Thyroid gland (tissue), 4 donors: Measurements from ENCODE around the gene SPTBN1. TPM values are rescaled to one million over a fixed set of nuclear protein-coding genes. Genes with fewer than 3 reads are reported as not detected.

Experiments
- DNase-seq, 2 donors: peaks; one replicate each; pipeline ENCODE4 v3.0.0-alpha.2; 2019
- H3K27ac ChIP-seq, 3 donors: fragments of 200-600 bp; sonication (generic); 1 replicate in 2 of 3; 2 replicates in 1 of 3; pipeline ENCODE4 v1.5.1; 2016 to 2019; ENCODE audit warnings: mild to moderate bottlenecking in 1 of 3, moderate library complexity in 1 of 3
- H3K27me3 ChIP-seq: fragments of 200-600 bp; sonication (generic); one replicate; pipeline ENCODE4 v1.5.1; 2019
- H3K36me3 ChIP-seq, 2 donors: fragments of 200-600 bp; sonication (generic); one replicate each; pipeline ENCODE4 v1.5.1; 2016 to 2019
- H3K4me1 ChIP-seq, 2 donors: fragments of 200-600 bp; sonication (generic); one replicate each; pipeline ENCODE4 v1.5.1; 2017 to 2019
- H3K4me3 ChIP-seq, 3 donors: fragments of 200-600 bp; sonication (generic); replicated peaks in 1 of 3; 1 replicate in 2 of 3; 2 replicates in 1 of 3; pipeline ENCODE4 v1.5.1; 2016; ENCODE audit warnings: mild to moderate bottlenecking in 1 of 3
- H3K9me3 ChIP-seq: fragments of 200-600 bp; sonication (generic); one replicate; pipeline ENCODE4 v1.5.1; 2017
- CTCF ChIP-seq, 6 experiments: fragments of 200-600 bp in 3 of 6; fragments of 450-650 bp in 3 of 6; sonication (generic) in 3 of 6; IDR thresholded peaks; one replicate each; pipeline ENCODE4 v1.5.1; 2016 to 2019; ENCODE audit warnings: antibody characterized with exemption in 6 of 6, mild to moderate bottlenecking in 2 of 6, inconsistent platforms in 1 of 6, moderate library complexity in 1 of 6
- POLR2A ChIP-seq, 2 donors: fragments of 450-650 bp; IDR thresholded peaks; one replicate each; pipeline ENCODE4 v1.6.1; 2017; ENCODE audit warnings: antibody characterized with exemption in 2 of 2, mild to moderate bottlenecking in 2 of 2, moderate library complexity in 1 of 2
- WGBS, 2 donors: methylation state at CpG; one replicate each; pipeline ENCODE4 v1.1.5; 2017; 5-methylcytosine and 5-hydroxymethylcytosine counted together
- intact Hi-C: fragments of 100-400 bp; cut with DNase I; formaldehyde crosslinking; loops from one replicate; pipeline ENCODE4 v1.15.1; 2023
- total RNA-seq, 4 donors: library from RNA; depleted of rRNA; stranded (reverse); fragments of >200 nt; gene quantifications; one replicate each; pipeline ENCODE4 v1.2.3, GENCODE V29; 2016

SPTBN1 gene
- total RNA-seq, 4 donors from 2014 or later, result 381 to 513 (median 419) TPM

GRCh38 chr2:54579061-54579681 is 123.0 kb downstream of the SPTBN1 start:
- peaks cover 9 to 44% of the 10 kb centered on the region in 2 donors for H3K4me1 ChIP-seq
- WGBS, 2 donors, result 85 to 86% methylated on average over 8 of the region's 8 CpGs
- no peaks in the 10 kb centered on the region for H3K9me3 ChIP-seq
- H3K27ac ChIP-seq, result no peak overlapping the region
- intact Hi-C loops, result no loop called here
- H3K36me3 ChIP-seq, result no peaks in the 10 kb centered on the region
- TF ChIP-seq POLR2A (IDR thresholded peaks at IDR 0.05), result no peak
- TF ChIP-seq CTCF (IDR thresholded peaks at IDR 0.05), result no peak
- no peak overlapping the region for H3K4me3 ChIP-seq
- DNase-seq, result no peak
- no peaks in the 10 kb centered on the region for H3K27me3 ChIP-seq

GRCh38 chr2:54579682-54580620 is 123.8 kb downstream of the SPTBN1 start:
- intact Hi-C loops, result no loop called here
- H3K9me3 ChIP-seq, result no peaks in the 10 kb centered on the region
- 43 to 45% methylated on average over 6 of the region's 6 CpGs for WGBS, 2 donors
- DNase-seq, result no peak
- no peak for TF ChIP-seq POLR2A (IDR thresholded peaks at IDR 0.05)
- no peak for TF ChIP-seq CTCF (IDR thresholded peaks at IDR 0.05)
- no peaks in the 10 kb centered on the region for H3K36me3 ChIP-seq
- H3K4me1 ChIP-seq, result peaks cover 13 to 45% of the 10 kb centered on the region in 2 donors
- no peaks in the 10 kb centered on the region for H3K27me3 ChIP-seq
- H3K27ac ChIP-seq, result peak overlapping the region in 1 of 3 donors; percentile 13
- H3K4me3 ChIP-seq, result no peak overlapping the region

- H3K36me3 ChIP-seq, result no peaks in the 10 kb centered on the region
- no peaks in the 10 kb centered on the region for H3K9me3 ChIP-seq
- no peak overlapping the region for H3K27ac ChIP-seq
- whole genome bisulfite sequencing, 2 donors, result 83 to 87% methylated on average over 7 of the region's 7 CpGs
- TF ChIP-seq CTCF (IDR thresholded peaks at IDR 0.05), result no peak
- no peak for TF ChIP-seq POLR2A (IDR thresholded peaks at IDR 0.05)
- peaks cover 13 to 47% of the 10 kb centered on the region in 2 donors for H3K4me1 ChIP-seq
- no peak overlapping the region for H3K4me3 ChIP-seq
- no peak for DNase-seq
- no peaks in the 10 kb centered on the region for H3K27me3 ChIP-seq
- intact Hi-C loops, result no loop called here
Measured at GRCh38 chr2:54581326-54582039, 125.4 kb downstream of the SPTBN1 start.

GRCh38 chr2:54582987-54583386 is 126.9 kb downstream of the SPTBN1 start:
- no peak overlapping the region for H3K27ac ChIP-seq
- WGBS, 2 donors, result 94 to 97% methylated on average over 5 of the region's 5 CpGs
- TF ChIP-seq POLR2A (IDR thresholded peaks at IDR 0.05) (no peak), CTCF (IDR thresholded peaks at IDR 0.05) (no peak)
- H3K9me3 ChIP-seq, result no peaks in the 10 kb centered on the region
- H3K4me3 ChIP-seq, result no peak overlapping the region
- no peak for DNase-seq
- H3K36me3 ChIP-seq, result no peaks in the 10 kb centered on the region
- peaks cover 4 to 39% of the 10 kb centered on the region in 2 donors for H3K4me1 ChIP-seq
- no peaks in the 10 kb centered on the region for H3K27me3 ChIP-seq
- intact Hi-C loops, result no loop called here
